IPS-20b (cell line): Measurements from ENCODE around the gene ESPL1.

Experiments used
- H3K27ac ChIP-seq: one replicate; pipeline ENCODE4 v1.5.1; 2013; ENCODE audit warnings: low read length
- H3K27me3 ChIP-seq: 2 replicates; pipeline ENCODE4 v1.6.1; 2013; ENCODE audit warnings: mild to moderate bottlenecking, low read length, inconsistent platforms; ENCODE audit not compliant: insufficient read depth
- H3K36me3 ChIP-seq: 2 replicates; pipeline ENCODE4 v1.6.1; 2013; ENCODE audit warnings: low read depth, mild to moderate bottlenecking, inconsistent platforms, low read length, moderate library complexity; ENCODE audit not compliant: insufficient read depth
- H3K4me1 ChIP-seq: 2 replicates; pipeline ENCODE4 v1.6.1; 2013; ENCODE audit warnings: mild to moderate bottlenecking, control low read depth, inconsistent platforms, low read length, moderate library complexity; ENCODE audit not compliant: insufficient read depth
- H3K4me3 ChIP-seq: 2 replicates; pipeline ENCODE4 v1.5.1; 2013; ENCODE audit warnings: mild to moderate bottlenecking, low read length, inconsistent platforms
- H3K9ac ChIP-seq: 2 replicates; pipeline ENCODE4 v1.6.1; 2013; ENCODE audit warnings: low read depth, mild to moderate bottlenecking, inconsistent platforms, low read length, moderate library complexity
- H3K9me3 ChIP-seq: 2 replicates; pipeline ENCODE4 v1.6.1; 2013; ENCODE audit warnings: mild to moderate bottlenecking, low read depth, low read length, inconsistent platforms; ENCODE audit not compliant: insufficient read depth

Gene ESPL1

GRCh38 chr12:53224061-53224896, 43.8 kb upstream of the ESPL1 start:
- H3K36me3 ChIP-seq: no peaks in the 10 kb centered on the region
- H3K27me3 ChIP-seq: peaks cover 22% of the 10 kb centered on the region
- no peaks in the 10 kb centered on the region for H3K9me3 ChIP-seq
- H3K9ac ChIP-seq: peak overlapping the region; percentile 54; the same call in 1 of the 2 replicates
- peak overlapping the region; percentile 48; the same call in 1 of the 2 replicates for H3K4me3 ChIP-seq
- peaks cover 40% of the 10 kb centered on the region for H3K4me1 ChIP-seq
- H3K27ac ChIP-seq: peak overlapping the region; percentile 10

GRCh38 chr12:53224897-53225634, 43.0 kb upstream of the ESPL1 start:
- Histone ChIP-seq H3K9ac (peak overlapping the region; percentile 5; the same call in 1 of the 2 replicates), H3K4me1 (peaks cover 44% of the 10 kb centered on the region), H3K9me3 (no peaks in the 10 kb centered on the region), H3K36me3 (no peaks in the 10 kb centered on the region), H3K27ac (peak overlapping the region; percentile 10), H3K4me3 (peak overlapping the region; percentile 3; the same call in 1 of the 2 replicates), H3K27me3 (peaks cover 14% of the 10 kb centered on the region; the same call in 1 of the 2 replicates)

GRCh38 chr12:53225635-53226424, 42.3 kb upstream of the ESPL1 start:
- H3K4me1 ChIP-seq: peaks cover 46% of the 10 kb centered on the region
- no peaks in the 10 kb centered on the region for H3K9me3 ChIP-seq

GRCh38 chr12:53226815-53227214, 41.3 kb upstream of the ESPL1 start:
- Histone ChIP-seq H3K4me3 (no peak overlapping the region), H3K36me3 (no peaks in the 10 kb centered on the region), H3K4me1 (peaks cover 49% of the 10 kb centered on the region), H3K27me3 (peaks cover 19% of the 10 kb centered on the region), H3K9ac (no peak overlapping the region), H3K9me3 (no peaks in the 10 kb centered on the region), H3K27ac (no peak overlapping the region)

More at GRCh38 chr12:53225635-53226424, 42.3 kb upstream of the ESPL1 start:
- Histone ChIP-seq H3K36me3 (no peaks in the 10 kb centered on the region), H3K27ac (no peak overlapping the region), H3K9ac (no peak overlapping the region), H3K4me3 (no peak overlapping the region), H3K27me3 (0 out of 2 replicates have a peak, but pooled peaks cover 10% of the 10 kb centered on the region)

GRCh38 chr12:53227341-53227740, 40.8 kb upstream of the ESPL1 start:
- Histone ChIP-seq H3K27me3 (peaks cover 19% of the 10 kb centered on the region), H3K4me3 (no peak overlapping the region), H3K27ac (no peak overlapping the region), H3K36me3 (no peaks in the 10 kb centered on the region), H3K9ac (no peak overlapping the region), H3K9me3 (no peaks in the 10 kb centered on the region), H3K4me1 (peaks cover 46% of the 10 kb centered on the region)

- no peaks in the 10 kb centered on the region for H3K9me3 ChIP-seq
- no peak overlapping the region for H3K9ac ChIP-seq
- H3K27ac ChIP-seq: no peak overlapping the region
- peaks cover 45% of the 10 kb centered on the region for H3K4me1 ChIP-seq
- peaks cover 19% of the 10 kb centered on the region for H3K27me3 ChIP-seq
- H3K36me3 ChIP-seq: no peaks in the 10 kb centered on the region
- H3K4me3 ChIP-seq: no peak overlapping the region
These were observed 40.3 kb upstream of the ESPL1 start for GRCh38 chr12:53227836-53228235.

GRCh38 chr12:53229454-53229853, 38.6 kb upstream of the ESPL1 start:
- Histone ChIP-seq H3K27me3 (peaks cover 16% of the 10 kb centered on the region), H3K4me1 (peaks cover 48% of the 10 kb centered on the region), H3K36me3 (no peaks in the 10 kb centered on the region), H3K4me3 (no peak overlapping the region), H3K9me3 (no peaks in the 10 kb centered on the region), H3K9ac (no peak overlapping the region), H3K27ac (no peak overlapping the region)

- H3K9me3 ChIP-seq: no peaks in the 10 kb centered on the region
- no peak overlapping the region for H3K27ac ChIP-seq
- no peaks in the 10 kb centered on the region for H3K36me3 ChIP-seq
- no peak overlapping the region for H3K9ac ChIP-seq
- H3K4me3 ChIP-seq: no peak overlapping the region; the same call in 1 of the 2 replicates
- H3K27me3 ChIP-seq: peaks cover 16% of the 10 kb centered on the region
- peaks cover 49% of the 10 kb centered on the region for H3K4me1 ChIP-seq
These were observed 37.8 kb upstream of the ESPL1 start for GRCh38 chr12:53230108-53230845.

- Histone ChIP-seq H3K27ac (no peak overlapping the region), H3K9me3 (no peaks in the 10 kb centered on the region), H3K4me3 (peak overlapping the region; percentile 96), H3K36me3 (no peaks in the 10 kb centered on the region), H3K4me1 (peaks cover 56% of the 10 kb centered on the region), H3K27me3 (peaks cover 16% of the 10 kb centered on the region), H3K9ac (peak overlapping the region; percentile 88; the same call in 1 of the 2 replicates)
These were observed 36.5 kb upstream of the ESPL1 start for GRCh38 chr12:53231671-53231920.

GRCh38 chr12:53231921-53232645, 36.0 kb upstream of the ESPL1 start, which contains the start of gene RARG:
Gene RARG, minus strand, starts transcription at chr12:53232209. Its CDS starts 4,664 bp downstream, at chr12:53227545.
- H3K4me1 ChIP-seq: peaks cover 56% of the 10 kb centered on the region
- H3K4me3 ChIP-seq: peak within 1 kb of the TSS; percentile 96
- H3K27me3 ChIP-seq: peaks cover 16% of the 10 kb centered on the region
- H3K27ac ChIP-seq: no peak within 1 kb of the TSS
- H3K9ac ChIP-seq: peak within 1 kb of the TSS; percentile 88; the same call in 1 of the 2 replicates
- no peaks in the 10 kb centered on the region for H3K36me3 ChIP-seq
- H3K9me3 ChIP-seq: no peaks in the 10 kb centered on the region
